ENCODE measurements around the gene DPP10.

DPP10 gene

DNA sequence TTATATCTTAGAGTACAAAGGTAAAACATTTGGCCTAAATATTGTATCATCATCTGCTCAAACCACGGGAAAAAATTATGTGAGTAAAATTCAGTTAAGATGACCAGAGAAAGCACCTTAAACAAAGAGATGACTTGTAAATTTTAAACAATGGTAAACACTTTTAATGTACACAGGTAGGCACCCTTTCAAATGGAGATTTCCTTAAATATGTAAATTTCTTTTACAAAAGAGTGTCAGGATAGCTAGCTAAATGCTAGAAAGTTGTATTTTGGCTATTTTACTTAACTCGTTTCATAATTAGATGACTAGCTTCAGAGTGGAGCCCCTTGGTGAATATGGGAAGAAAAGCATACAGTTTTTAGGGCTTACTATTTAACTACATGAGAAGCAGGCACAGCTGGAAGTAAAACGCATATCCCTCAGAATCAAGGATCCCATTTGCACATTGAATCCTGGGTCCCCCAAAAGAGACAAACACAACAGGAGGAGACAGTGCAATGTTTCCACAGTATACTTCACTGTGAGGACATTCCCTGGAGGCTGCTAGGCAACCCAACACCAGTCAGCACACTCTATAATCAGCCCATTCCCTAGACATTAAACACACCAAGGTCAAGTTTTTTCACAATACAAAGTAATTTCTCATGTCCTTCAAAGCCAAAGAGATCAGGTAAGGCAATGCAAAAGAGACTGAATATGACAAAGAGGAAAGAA lies 1154.4 kb downstream of the DPP10 start:
- Mint-ChIP-seq H3K4me1 (no peaks in the 10 kb centered on the region), H3K27me3 (no peaks in the 10 kb centered on the region), H3K36me3 (no peaks in the 10 kb centered on the region), H3K4me3 (no peak overlapping the region), H3K9me3 (peaks cover 12% of the 10 kb centered on the region), H3K27ac (no peak overlapping the region)
- CTCF ChIA-PET = no interaction called here
- DNase-seq = no peak

DNA sequence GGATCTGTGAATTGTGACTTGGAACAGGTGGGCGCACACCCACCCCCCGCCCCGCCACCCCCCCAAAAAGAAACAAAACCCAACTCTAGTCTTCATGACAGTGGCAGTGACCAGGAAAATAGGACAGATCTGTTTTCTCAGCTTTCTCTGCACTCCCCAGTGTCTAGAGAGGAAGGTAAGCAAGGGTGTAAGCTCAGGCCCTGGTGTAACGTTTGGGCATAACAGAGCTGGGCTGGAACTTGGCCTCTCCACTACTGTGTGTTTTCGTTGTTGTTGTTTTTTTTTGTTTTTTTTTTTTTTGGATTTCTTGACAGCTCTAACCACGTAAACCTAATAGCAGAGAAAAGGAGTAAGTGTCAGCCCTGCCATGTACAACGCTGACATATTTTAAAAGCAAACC lies 1160.8 kb downstream of the DPP10 start:
- Mint-ChIP-seq H3K36me3 (no peaks in the 10 kb centered on the region), H3K9me3 (peaks cover 6% of the 10 kb centered on the region), H3K4me3 (no peak overlapping the region), H3K4me1 (no peaks in the 10 kb centered on the region), H3K27me3 (no peaks in the 10 kb centered on the region), H3K27ac (no peak overlapping the region)
- CTCF ChIA-PET = no interaction called here
- no peak for DNase-seq

DNA sequence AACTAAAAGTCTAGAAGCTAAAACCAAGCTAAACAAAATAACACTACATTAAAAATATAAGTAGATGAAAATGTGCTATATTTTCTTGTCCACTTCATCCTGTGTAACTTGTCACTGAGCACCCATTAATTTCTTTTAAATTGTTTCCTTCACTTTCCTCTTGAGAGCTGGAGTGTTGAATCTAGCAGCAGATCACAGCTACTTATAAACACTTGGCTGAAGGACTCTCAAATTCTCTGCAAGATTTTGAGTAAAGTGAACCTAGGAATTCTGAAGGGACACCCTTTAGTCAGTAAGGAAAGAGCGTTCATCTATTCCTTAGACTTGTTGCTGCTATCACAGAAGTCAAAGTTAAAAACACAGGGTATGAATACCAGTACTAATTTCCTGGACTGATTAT lies 1163.9 kb downstream of the DPP10 start:
- no peaks in the 10 kb centered on the region for H3K4me1 Mint-ChIP-seq
- peaks cover 12% of the 10 kb centered on the region for H3K9me3 Mint-ChIP-seq
- no peaks in the 10 kb centered on the region for H3K36me3 Mint-ChIP-seq
- DNase-seq = no peak
- H3K27ac Mint-ChIP-seq = no peak overlapping the region
- H3K4me3 Mint-ChIP-seq = no peak overlapping the region
- H3K27me3 Mint-ChIP-seq = no peaks in the 10 kb centered on the region
- CTCF ChIA-PET = no interaction called here

DNA sequence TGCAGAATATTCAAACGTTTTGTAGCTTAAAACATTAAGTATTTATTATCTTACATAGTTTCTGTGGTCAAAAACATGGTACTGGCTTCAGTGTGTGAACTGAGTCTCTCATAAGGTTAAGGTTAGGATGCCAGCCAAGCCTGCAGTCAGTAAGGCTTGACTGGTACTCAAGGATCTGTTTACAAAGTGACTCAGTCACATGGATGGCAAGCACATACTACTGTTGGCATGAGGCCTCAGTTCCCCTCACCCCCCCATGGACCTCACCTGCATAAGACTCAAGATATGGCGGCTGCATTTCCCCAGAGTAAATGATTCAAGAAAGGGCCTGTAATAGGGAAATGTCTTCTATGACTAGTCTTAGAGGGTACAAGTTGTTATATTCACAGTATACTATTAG lies 1167.5 kb downstream of the DPP10 start:
- peaks cover 14% of the 10 kb centered on the region for H3K9me3 Mint-ChIP-seq

DNA sequence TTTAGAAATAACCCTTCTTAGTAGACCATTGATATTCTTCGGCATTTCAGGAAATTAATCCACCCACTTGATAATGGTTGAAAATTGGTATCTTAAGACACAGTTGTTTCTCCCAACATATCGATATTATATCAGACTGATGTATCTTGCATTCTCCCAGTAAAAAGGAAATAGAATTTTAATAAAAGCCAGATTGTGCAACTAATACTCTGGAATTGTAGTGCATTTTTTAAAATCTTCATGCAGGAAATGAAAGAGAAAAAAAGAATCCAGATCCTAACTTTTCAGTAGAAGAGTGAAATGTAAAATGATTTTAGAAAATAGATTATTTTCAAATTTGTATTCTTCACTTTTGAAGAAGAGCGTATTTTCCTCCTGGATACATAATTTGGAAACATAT lies 1168.4 kb downstream of the DPP10 start:
- no peaks in the 10 kb centered on the region for H3K4me1 Mint-ChIP-seq
- CTCF ChIA-PET = interaction anchor here (0.7 kb wide), 1 partner anchor 1503 kb away, joined by 3 read pairs; no protein-coding TSS in a partner anchor
- DNase-seq = no peak
- no peaks in the 10 kb centered on the region for H3K36me3 Mint-ChIP-seq
- H3K27me3 Mint-ChIP-seq = no peaks in the 10 kb centered on the region
- no peak overlapping the region for H3K27ac Mint-ChIP-seq
- no peak overlapping the region for H3K4me3 Mint-ChIP-seq
- H3K9me3 Mint-ChIP-seq = peaks cover 14% of the 10 kb centered on the region

More for the DNA sequence above, 1167.5 kb downstream of the DPP10 start:
- no peak overlapping the region for H3K4me3 Mint-ChIP-seq
- CTCF ChIA-PET = no interaction called here
- DNase-seq = no peak
- H3K36me3 Mint-ChIP-seq = no peaks in the 10 kb centered on the region
- no peak overlapping the region for H3K27ac Mint-ChIP-seq
- no peaks in the 10 kb centered on the region for H3K4me1 Mint-ChIP-seq
- no peaks in the 10 kb centered on the region for H3K27me3 Mint-ChIP-seq

DNA sequence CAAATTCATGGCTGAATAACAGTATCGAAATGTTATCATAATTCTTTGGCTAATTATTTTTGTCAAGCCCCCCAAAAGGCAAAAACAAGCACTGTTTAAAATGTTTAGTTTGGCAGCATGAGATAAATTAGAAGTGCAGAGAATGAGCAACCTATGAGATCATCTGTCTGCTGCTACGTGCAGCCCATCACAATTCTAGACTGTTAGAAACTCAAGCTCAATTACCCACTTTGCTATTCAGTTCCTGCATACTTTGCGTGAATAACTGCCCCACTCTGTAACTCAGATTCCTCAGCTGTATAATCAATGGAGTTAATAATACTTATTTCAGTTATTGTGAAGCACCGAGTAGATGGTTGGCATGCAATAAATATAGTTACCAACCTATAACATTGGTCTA lies 1181.9 kb downstream of the DPP10 start:
- H3K4me1 Mint-ChIP-seq = no peaks in the 10 kb centered on the region
- H3K9me3 Mint-ChIP-seq = peaks cover 13% of the 10 kb centered on the region
- CTCF ChIA-PET = no interaction called here
- H3K27ac Mint-ChIP-seq = no peak overlapping the region
- no peaks in the 10 kb centered on the region for H3K27me3 Mint-ChIP-seq
- no peaks in the 10 kb centered on the region for H3K36me3 Mint-ChIP-seq
- DNase-seq = no peak
- no peak overlapping the region for H3K4me3 Mint-ChIP-seq

DNA sequence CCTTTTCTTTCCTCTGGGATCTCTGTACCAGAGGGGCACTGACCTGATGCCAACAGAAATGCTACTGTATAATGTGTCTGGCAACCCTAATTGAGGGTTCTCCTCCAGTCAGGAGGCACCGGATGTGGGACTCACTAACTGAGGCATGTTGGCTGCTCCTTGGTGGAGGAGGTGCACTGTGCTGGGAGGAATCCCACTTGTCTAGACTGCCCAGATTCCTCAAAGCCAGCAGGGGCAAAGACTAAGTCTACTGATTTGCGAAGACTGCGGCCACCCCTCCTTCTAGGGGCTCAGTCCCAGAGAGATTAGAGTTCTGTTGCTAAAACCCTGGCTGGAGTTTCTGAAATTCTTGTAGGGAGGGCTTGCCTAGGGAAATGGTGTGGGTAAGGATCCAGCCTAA lies 1192.1 kb downstream of the DPP10 start:
- no peak for DNase-seq
- Mint-ChIP-seq H3K9me3 (peaks cover 33% of the 10 kb centered on the region), H3K27ac (no peak overlapping the region), H3K36me3 (no peaks in the 10 kb centered on the region), H3K27me3 (no peaks in the 10 kb centered on the region), H3K4me3 (no peak overlapping the region), H3K4me1 (no peaks in the 10 kb centered on the region)
- CTCF ChIA-PET = no interaction called here

DNA sequence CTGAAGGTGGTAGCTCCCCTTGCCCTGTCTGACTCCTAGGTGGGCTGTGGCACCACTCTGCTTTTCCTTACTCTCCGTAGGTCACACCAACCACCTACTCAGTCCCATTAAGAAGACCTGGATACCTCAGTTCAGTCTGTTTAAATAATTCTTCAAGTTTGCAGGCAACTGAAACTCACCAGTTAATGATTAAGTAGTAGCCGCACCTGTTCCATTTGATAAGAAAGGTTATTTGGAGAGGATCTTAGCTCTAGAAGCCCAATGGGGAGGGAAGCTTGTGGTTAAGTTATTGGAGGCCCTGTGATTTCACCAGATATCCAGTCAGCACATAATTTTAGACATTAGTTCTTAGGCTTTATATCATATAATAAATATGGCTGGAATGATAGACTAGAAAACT lies 1193.0 kb downstream of the DPP10 start:
- CTCF ChIA-PET = no interaction called here
- Mint-ChIP-seq H3K4me3 (no peak overlapping the region), H3K27me3 (no peaks in the 10 kb centered on the region), H3K9me3 (peaks cover 29% of the 10 kb centered on the region), H3K4me1 (no peaks in the 10 kb centered on the region), H3K27ac (no peak overlapping the region), H3K36me3 (no peaks in the 10 kb centered on the region)
- DNase-seq = no peak

DNA sequence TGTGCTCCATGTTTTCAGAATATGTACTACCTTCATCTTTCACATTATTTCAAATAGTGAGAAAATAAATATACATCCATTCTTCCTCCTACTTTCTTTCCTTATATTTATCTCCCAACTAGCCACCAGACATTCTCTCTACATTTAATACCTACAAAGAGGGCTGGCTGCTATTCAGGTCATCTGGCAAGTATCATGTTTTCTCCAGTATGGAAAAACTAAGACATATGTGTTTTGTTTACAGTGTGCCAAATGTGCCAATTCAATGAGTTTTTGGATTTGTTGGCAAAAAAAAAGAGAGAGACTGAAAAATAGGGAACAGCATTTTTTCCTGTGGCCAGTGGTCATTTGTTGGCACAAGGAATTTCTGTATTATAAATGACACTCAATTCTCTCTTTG lies 1207.3 kb downstream of the DPP10 start:
- Mint-ChIP-seq H3K4me1 (no peaks in the 10 kb centered on the region), H3K4me3 (no peak overlapping the region)
- CTCF ChIA-PET = no interaction called here

DNA sequence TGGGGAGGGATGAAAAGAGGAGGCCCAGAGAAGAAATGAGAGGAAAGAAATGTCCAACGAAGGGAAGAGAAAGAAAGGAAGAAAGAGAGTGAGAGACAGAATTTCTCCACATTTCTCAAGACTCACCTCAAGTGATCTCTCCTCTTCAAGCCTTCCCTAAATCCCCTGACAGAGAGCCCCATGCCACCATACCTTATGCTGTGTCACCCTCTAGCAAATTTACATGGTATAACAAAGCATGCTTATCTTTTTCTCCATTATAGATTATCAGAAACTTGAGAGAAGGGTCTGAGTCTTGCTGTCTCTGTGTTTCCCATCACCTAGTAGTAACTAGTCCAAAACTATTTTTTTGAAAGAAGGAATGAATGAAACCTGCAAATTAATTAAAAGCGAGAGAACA lies 1208.4 kb downstream of the DPP10 start:
- H3K27me3 Mint-ChIP-seq = no peaks in the 10 kb centered on the region
- H3K27ac Mint-ChIP-seq = no peak overlapping the region
- DNase-seq = no peak
- no peaks in the 10 kb centered on the region for H3K4me1 Mint-ChIP-seq
- H3K4me3 Mint-ChIP-seq = no peak overlapping the region
- CTCF ChIA-PET = no interaction called here
- H3K9me3 Mint-ChIP-seq = peaks cover 3% of the 10 kb centered on the region
- no peaks in the 10 kb centered on the region for H3K36me3 Mint-ChIP-seq

More for the DNA sequence above, 1207.3 kb downstream of the DPP10 start:
- H3K27ac Mint-ChIP-seq = no peak overlapping the region
- peaks cover 3% of the 10 kb centered on the region for H3K9me3 Mint-ChIP-seq
- no peaks in the 10 kb centered on the region for H3K36me3 Mint-ChIP-seq
- H3K27me3 Mint-ChIP-seq = no peaks in the 10 kb centered on the region
- DNase-seq = no peak

DNA sequence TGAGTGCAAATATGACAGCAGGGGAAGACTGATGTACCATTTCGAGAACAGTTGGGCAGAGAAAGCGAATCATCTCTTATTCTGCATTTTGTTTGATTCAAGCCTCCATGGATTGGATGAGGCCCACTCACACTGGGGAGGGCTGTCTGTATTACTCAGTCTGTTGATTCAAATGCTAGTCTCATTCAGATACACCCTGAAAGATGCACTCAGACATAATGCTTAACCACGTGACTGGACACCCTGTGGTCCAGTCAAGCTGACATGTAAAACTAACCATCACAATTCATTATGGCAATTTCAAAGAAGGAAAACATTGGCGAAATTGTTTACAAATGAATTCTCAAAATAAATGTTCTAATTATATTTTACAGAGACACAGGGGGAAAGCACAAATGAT lies 1210.2 kb downstream of the DPP10 start:
- Mint-ChIP-seq H3K4me1 (no peaks in the 10 kb centered on the region), H3K27ac (no peak overlapping the region), H3K36me3 (no peaks in the 10 kb centered on the region), H3K9me3 (peaks cover 2% of the 10 kb centered on the region), H3K27me3 (no peaks in the 10 kb centered on the region), H3K4me3 (no peak overlapping the region)
- CTCF ChIA-PET = no interaction called here
- DNase-seq = no peak

DNA sequence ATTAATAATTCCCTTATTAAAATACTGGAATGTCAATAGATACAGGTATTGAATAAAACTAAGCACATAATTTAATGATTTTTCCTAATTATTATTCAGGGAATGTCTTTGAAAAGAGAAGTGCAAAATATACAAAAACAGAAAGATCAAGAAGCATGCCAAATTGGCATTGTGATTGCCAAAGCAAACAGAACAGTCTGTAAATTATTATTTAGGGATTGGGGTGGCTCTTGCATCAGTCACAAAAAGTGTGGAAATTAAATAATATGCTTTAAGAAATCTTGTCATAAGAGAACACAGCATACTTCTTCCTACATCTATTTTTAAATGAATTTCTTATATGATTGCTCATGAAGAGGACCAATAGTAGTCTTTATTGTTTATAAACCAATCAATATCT lies 1211.9 kb downstream of the DPP10 start:
- Mint-ChIP-seq H3K4me1 (no peaks in the 10 kb centered on the region), H3K27ac (no peak overlapping the region), H3K27me3 (no peaks in the 10 kb centered on the region), H3K36me3 (no peaks in the 10 kb centered on the region), H3K9me3 (peaks cover 2% of the 10 kb centered on the region), H3K4me3 (no peak overlapping the region)
- no peak for DNase-seq
- CTCF ChIA-PET = no interaction called here

DNA sequence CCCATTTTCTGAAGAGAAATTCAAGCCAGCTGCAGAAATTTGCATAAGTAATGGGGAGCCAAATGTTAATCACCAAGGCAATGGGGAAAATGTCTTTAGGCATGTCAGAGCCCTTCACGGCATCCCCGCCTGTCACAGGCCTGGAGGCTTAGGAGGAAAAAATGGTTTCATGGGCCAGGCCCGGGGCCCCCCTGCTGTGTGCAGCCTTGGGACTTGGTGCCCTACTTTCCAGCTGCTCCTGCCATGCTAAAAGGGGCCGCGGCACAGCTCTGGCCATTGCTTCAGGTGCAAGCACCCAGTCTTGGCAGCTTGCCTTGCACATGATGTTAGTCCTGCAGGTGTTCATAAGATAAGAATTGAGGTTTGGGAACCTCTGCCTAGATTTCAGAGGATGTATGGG lies 1235.7 kb downstream of the DPP10 start:
- Mint-ChIP-seq H3K9me3 (peaks cover 32% of the 10 kb centered on the region), H3K27ac (no peak overlapping the region), H3K4me1 (no peaks in the 10 kb centered on the region), H3K27me3 (no peaks in the 10 kb centered on the region), H3K36me3 (no peaks in the 10 kb centered on the region), H3K4me3 (no peak overlapping the region)
- CTCF ChIA-PET = no interaction called here
- DNase-seq = no peak

DNA sequence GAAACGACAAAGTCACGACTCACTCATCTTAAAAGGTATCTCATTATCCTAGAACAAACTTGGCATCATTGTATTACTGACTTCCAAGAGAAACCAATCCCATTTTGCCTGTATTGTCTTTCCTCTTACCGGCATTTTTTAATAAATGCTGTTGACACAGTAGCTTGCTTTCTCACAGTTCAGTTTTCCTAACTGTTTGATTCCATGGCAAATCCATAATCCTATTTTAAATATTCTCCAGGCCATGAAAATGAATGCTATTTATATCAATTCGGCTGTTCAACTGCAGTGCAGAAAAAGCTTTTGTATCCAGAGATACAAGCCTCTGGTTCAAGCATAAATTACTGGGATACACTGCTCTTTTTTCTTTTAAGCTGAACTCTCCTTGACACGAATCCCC lies 1241.9 kb downstream of the DPP10 start:
- Mint-ChIP-seq H3K36me3 (no peaks in the 10 kb centered on the region), H3K27me3 (no peaks in the 10 kb centered on the region), H3K4me1 (no peaks in the 10 kb centered on the region), H3K9me3 (peaks cover 3% of the 10 kb centered on the region), H3K4me3 (no peak overlapping the region), H3K27ac (no peak overlapping the region)
- CTCF ChIA-PET = interaction anchor here (0.6 kb wide), 1 partner anchor 37 kb away, joined by 3 read pairs; no protein-coding TSS in a partner anchor
- DNase-seq = no peak

DNA sequence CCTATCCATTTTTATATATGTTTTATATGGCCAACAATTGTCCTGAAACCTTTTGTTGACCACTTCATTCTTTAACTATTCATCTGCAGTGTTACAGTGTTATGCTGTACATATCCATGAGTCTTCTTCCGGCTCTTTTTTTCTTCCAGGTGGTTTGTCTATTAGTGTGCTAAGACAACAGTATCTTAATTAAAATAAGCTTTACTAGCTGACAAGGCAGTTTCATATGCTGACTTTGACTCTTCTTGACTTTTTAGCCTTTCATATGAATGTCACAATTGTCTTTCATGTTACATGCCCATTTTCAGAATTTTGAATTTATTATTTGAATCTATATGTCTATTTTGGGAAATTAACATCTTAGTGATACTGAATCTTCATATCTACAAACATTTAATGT lies 1249.0 kb downstream of the DPP10 start:
- CTCF ChIA-PET = no interaction called here
- Mint-ChIP-seq H3K9me3 (peaks cover 5% of the 10 kb centered on the region), H3K4me3 (no peak overlapping the region), H3K27me3 (no peaks in the 10 kb centered on the region), H3K4me1 (no peaks in the 10 kb centered on the region), H3K27ac (no peak overlapping the region), H3K36me3 (no peaks in the 10 kb centered on the region)
- no peak for DNase-seq

DNA sequence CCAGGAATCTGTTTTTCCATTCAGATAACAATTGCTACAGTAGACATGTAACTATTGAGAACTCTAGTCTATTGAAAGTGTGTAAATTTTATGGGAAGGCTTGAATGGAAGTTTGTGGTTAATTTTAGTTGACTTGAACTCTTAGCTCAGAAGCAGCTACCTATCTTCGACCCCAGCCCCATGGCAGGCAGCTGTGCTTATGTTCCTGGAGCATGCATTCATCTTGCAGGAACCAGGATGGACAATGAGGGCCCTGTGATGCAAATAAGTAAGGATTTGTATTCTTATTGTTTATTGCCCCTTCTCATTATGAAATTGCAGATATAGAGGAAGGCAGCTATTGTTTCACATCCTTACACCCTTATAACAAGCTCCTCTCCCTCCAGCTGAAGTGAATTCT lies 1252.2 kb downstream of the DPP10 start:
- Mint-ChIP-seq H3K36me3 (no peaks in the 10 kb centered on the region), H3K27me3 (no peaks in the 10 kb centered on the region), H3K4me1 (no peaks in the 10 kb centered on the region), H3K4me3 (no peak overlapping the region), H3K9me3 (peaks cover 5% of the 10 kb centered on the region), H3K27ac (no peak overlapping the region)
- CTCF ChIA-PET = no interaction called here
- DNase-seq = no peak

All from activated naive CD4-positive, alpha-beta T cell treated with anti-CD3 and anti-CD28 coated beads, Interleukin-2, amount 10 ng/mL, durations not matched to agents 7 days and 5 days (primary cell).